NCI-H128 (cell line): ENCODE data around the gene DIRAS1.
A peak's percentile ranks its signal among the peaks of the same experiment; 100 is the strongest.

Experiments
- DNase-seq: peaks from one replicate; lab custom pipeline; 2025; ENCODE audit not compliant: unreplicated experiment; lab: John Stamatoyannopoulos, UW

DIRAS1 gene

DNA sequence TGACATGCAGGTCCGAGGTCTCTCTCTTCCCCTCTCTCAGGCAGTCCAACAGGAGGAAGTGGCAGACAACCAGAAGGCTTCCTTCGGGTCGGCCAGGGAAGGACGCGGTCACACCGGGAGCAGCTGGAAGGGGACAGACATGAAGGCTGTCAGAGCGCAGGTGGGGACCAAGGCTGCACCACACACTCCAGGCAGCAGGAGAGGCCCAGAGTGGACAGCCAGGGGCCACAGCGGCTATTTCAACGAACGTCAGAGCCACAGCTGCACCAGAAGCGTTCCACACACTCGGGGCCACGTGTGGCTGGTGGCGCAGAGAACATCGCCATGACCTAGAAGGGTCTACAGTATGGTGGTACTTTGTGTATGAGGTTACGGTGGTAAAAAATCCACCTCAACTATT lies 34.6 kb upstream of the DIRAS1 start:
- DNase-seq: no peak

DNA sequence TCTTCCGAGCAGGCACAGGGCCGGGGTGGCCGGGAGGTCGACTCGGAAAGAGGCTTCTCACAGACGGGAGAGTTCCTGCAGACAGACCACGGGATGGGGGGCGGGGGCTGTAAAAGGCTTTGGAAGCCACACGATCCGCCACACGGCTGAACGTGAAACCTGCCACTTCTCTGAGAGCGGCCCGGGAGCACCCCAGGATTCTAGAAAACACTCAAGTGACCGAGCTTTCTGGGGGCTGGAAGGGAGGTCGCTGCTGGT lies 34.2 kb upstream of the DIRAS1 start:
- no peak for DNase-seq

DNA sequence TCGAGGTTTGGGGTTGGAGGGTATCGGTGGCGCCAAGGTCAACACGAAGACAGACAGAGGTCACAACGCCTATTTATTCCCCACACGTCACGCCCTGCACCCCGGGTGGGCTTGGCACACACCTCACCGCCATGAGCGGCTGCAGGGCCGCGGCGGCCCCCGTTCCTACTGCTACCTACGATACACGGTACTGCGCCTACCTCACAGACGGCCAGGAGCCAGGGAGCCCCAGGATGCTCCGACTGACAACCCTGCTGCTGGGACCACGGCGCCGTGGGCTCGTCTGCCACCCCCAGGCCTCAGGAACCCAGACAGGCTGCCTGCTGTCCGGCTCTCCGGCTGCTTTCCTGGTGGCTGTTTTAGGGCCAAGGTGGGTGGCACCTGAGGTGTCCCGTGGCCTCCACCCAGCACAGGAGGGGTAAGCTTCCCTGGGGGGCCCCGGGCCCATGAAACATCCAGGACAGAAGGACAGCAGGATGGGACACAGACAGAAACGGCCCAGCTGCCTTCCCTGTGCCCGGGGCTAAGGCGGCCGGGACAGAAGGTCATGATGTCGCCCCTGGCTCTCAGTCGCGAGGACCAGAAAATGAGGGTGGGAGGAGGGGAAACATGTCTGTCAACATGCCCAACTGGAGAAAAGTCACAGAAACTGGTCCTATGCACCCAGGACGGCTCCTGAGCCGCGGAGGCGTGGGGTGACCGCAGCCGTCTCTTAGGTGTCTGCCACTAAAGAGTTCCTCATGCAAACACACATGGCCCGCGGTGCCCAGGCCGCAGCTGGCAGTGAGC lies 33.7 kb upstream of the DIRAS1 start:
- no peak for DNase-seq

DNA sequence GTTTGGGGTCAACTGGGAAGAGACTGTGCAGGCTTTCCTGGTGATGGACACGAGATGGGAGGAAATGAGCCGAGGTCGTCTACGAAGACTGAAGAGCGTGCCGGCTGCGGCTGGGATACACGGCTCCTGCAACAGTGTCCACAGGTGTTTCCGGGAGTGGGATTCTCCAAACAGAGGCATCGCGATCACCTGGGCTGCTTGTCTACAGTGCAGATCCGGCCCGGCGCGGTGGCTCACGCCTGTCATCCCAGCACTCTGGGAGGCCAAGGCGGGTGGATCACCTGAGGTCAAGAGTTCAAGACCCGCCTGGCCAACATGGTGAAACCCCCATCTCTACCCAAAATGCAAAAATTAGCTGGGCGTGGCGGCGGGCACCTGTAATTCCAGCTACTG lies 30.3 kb upstream of the DIRAS1 start:
- no peak for DNase-seq

DNA sequence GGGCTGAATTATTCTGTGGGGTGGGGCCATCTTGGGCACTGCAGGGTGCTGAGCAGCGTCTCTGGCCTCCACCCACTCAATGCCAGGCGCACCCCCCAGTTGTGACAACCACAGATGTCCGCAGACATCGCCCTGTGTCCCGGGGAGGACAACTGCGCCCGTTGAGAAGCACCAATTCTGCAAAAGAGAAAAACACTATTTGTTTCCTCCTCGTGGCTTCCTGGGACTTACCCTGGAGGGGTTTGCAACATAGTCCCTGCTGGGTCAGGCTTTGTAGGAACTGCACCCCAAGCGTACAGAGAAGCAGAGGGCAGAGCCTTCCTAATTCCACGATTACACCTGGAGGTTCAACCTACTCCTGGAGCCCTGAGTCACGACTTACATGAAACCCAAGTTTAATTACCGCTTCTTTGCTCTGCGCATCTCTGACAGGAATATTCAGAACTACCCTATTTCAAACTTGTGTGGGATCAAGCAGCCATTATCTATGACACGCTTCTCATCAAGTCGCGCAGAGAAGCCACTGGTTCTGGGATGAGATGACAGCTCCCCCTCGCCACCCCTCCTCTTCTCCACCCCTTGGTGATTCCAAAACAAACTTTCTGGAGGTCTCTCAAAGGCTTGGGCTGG lies 29.8 kb upstream of the DIRAS1 start:
- no peak for DNase-seq

DNA sequence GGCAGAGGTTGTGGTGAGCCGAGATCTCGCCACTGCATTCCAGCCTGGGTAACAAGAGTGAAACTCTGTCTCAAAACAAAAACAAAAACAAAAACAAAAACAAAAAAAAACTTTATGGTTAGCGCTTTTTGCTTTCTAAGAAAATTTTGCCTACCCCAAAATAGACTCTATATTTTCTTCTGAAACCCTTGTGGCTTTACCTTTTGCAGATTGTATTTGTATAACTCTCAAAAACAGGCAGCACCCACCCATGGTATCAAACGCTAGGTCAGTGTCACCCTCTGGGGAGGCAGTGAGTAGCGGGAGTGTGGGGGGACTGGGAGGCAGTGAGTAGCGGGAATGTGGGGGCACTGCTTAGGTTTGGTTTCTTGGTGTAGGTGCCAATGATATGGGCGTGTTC lies 26.2 kb upstream of the DIRAS1 start:
- DNase-seq: no peak

DNA sequence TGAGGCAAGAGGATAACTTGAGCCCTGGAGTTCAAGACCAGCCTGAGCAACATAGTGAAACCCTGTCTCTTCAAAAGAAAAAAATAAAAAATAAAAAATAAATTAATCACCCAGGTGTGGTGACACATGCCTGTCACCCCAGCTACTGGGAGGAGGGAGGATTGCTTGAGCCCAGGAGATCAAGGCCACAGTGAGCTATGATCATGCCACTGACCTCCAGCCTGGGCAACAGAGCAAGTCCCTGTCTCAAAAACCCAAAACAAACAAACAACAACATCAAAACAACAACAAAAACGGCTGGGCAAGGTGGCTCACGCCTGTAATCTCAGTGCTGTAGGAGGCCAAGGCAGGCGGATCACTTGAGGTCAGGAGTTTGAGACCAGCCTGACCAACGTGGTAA lies 22.9 kb upstream of the DIRAS1 start:
- DNase-seq: no peak

DNA sequence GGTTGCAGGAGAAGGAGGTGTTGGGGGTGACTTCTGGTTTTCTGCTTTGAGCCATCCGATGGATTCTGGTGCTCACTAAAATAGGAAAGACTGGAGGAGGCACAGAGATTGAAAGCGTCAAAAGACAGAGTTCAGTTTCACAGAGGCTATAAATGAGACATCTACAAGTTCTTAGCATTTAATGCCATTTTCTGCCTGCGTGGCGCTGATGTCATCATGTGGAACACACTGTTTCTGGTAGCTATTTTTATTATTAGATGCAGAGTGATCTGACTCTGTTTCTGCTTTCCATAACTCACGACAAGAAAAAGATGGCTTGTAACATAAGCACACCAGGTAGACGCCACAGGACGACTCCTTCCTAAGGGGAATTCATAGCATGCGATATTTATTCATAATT lies 21.9 kb upstream of the DIRAS1 start:
- DNase-seq: no peak

DNA sequence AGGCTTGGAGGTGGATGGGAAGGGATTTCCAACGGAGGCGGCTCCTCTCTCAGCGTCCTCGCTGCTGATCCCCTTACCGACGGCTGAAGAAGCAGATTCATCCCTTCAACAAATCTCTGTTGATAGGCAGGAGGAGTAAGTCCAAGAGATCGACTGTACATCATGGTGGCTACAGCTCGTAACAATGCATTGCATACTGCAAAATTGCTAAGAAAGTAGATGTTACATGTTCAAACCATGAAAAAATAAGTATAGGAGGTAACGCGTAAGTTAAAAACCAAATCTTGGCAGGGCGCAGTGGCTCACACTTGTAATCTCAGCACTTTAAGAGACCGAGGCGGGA lies 19.1 kb upstream of the DIRAS1 start:
- DNase-seq: no peak

DNA sequence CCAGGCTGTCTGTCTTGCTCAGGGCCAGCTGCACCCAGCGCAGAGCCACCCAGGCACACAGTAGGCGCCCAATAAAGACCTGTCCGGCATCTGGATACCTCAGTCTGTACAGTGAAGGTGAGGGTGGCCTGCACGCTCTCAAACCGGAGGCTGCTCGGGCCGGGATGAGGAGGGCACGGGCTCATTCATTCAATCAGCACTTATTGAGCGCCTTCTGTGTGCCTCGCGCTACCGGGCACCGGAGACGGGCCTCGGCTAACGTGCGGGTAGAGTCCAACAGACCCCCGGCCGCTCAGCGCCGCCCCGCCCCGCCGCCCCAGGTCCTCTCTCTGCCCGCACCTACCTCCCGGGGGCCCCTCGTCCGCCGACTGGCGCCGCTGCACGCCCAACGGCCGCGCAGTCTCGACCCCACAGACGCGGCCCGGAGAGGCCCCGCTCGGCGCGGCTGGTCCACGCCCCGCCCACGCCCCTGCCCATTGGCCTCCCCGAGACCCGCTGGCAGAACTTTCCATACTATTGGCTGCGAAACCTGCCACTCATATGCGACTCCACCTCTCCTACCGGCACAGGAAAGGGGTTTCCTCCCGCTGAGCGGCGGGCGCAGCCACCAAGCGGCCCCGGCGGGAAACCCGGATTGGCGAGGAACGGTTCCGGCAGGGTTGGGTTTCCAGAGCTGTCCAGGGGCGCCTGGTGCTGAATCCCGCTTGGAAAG lies 18.6 kb upstream of the DIRAS1 start, which contains the start of gene SLC39A3:
Gene SLC39A3 (minus strand): TSS at position 416 of the 712 bp plus-strand sequence. CDS start 2,760 bp downstream, outside the sequence.
- peak; percentile 96 for DNase-seq

DNA sequence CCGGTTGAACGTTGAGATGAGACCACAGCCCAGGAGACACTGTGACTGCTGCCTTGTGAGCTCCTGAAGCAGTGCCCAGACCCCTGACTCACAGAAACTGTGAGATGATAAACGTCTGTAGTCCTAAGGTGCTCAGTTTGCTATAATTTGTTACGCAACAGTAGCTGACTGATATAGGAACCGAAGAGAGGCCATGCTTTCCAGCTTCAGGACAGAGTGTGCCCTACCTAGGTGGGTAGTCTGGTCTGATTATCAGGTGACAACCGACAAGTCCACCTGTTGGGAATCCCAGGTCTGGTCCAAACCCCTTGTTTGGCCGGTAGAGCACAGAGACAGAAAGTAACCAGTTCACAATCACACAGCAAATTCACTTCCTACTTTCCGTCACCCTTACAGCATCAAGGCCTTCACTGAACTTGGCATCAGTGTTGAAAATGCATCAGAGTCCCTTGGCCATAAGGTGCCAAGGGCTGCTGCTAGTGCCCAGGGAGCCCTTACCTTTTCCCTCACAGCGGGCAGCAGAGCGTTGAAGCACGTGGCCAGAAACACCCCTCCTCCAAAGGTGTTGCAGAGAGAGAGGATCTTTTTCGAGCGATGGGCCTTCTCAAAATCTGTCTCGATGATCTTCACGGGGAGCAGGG lies 15.5 kb upstream of the DIRAS1 start:
- DNase-seq: no peak

DNA sequence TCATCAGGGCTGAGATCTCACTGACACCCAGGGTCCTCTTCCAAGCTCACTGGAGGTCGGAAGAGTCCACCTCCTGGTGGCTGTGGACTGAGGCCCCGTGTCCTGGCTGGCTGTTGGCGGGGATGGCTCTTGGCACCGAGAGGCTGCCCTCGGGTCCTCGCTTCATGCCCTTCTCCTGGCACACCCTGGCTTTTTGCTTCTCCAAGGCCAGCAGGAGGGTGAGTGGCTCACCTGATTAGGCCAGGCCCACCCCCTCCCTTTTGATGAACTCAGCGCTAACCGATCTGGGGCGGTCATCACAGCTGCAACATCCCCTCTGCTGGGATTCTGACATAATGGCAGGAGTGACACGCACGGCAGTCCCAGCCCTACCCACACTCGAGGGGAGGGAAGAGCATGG lies 14.2 kb upstream of the DIRAS1 start:
- DNase-seq: no peak

DNA sequence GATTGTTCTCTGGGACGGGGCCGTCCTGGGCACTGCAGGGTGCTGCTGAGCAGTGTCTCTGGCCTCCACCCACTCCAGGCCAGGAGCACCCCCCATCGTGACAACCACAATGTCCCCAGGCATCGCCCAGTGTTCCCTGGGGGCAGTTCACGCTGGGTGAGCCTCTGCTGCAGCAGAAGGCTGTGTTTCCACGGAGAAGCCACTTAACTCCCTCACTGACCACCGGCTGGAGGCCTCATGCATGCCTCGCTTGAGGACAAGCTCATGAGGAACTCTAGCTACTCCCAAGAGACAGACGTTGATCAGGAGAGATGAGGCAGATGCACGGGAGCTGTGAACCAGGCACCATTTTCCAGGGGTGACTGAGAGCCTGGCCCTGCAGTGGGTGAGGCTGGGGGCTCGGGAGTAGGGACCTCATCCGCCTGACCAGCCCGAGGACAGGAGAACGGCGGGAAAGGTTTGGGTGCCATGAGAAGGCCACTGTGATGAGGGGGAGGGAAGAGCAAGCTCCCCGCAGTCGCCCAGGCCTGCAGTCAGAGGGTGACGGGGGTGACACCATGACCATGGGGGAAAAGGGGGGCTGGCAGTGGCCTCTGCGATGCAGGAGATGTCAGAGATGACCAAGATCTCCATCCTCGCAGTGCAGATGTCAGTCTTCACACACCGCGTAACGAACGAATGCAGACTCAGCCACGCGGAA lies 13.6 kb upstream of the DIRAS1 start:
- DNase-seq: no peak

DNA sequence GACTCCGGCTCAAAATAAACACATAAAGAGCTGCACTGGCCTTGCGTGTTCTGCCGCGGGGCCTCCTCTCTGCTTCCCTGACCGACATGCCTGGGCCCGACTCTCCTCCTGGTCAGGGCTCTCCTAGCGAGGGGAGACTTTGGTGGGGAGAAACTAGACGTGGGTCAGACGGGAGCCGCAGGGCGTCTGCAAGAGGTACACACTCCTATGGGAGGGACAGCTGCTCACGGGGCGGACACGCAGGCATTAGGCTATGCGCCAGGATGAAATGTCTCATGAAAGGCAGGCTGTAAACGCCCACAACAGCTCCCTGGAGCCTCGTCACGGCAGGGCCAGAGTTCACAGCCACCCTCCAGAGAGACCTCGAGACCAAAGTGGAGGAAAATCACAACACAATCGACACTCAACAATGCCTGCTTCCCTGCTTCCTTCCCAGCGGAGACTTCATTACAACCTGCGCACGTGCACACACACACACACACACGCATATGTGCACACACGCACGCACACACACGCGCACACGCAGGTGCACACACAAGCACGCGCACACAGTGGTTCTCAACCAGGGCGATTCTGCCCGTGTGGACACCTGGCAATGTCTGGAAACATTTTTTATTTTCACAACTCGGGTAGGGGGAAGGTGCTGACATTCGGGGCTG lies 12.9 kb upstream of the DIRAS1 start:
- no peak for DNase-seq

DNA sequence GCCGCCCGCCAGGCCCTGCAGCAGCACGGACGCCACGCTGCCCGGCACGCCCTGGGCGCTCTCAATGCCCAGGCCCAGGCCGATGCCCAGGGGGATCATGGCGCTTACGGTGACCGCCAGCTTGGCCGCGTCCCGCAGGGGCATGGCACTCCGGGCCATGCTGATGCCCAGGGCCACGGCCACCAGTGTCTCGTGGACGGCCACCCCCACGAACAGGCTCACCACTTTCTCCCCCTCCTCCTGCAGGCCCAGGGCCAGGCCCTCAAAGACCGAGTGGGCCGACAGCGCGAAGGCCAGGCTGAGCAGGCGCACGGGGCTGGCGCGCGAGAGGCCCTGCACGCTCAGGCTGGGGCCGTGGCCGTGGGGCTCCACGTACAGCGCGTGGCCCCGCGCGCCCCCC lies 11.7 kb upstream of the DIRAS1 start:
- DNase-seq: no peak

DNA sequence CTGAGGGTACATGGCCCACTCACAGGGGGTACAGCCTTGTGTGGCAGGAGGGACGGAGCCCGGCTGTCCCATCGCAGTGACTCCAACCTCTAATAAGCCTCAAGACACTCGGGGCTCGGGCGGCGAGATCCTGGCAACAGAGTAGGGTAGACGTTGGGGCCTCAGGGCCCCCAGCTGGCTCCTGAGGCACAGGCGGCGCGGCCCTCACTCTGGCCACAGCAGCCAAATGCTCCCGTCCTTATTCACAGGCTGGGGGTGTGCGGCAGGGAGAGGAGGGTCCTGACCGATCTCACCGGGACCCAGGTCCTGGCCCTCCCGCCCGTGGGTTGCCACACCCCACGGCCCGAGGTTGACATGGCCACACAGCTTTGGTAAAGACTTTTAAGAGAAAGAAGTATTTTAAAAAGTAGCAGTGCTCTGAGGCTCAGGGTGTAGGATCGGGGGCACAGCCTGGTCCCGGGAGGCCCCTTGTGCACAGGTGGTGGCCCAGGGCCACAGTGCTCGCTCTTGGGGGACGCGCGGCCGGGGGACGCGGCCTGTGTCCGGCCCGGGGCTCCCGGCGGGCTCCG lies 11.1 kb upstream of the DIRAS1 start:
- no peak for DNase-seq

DNA sequence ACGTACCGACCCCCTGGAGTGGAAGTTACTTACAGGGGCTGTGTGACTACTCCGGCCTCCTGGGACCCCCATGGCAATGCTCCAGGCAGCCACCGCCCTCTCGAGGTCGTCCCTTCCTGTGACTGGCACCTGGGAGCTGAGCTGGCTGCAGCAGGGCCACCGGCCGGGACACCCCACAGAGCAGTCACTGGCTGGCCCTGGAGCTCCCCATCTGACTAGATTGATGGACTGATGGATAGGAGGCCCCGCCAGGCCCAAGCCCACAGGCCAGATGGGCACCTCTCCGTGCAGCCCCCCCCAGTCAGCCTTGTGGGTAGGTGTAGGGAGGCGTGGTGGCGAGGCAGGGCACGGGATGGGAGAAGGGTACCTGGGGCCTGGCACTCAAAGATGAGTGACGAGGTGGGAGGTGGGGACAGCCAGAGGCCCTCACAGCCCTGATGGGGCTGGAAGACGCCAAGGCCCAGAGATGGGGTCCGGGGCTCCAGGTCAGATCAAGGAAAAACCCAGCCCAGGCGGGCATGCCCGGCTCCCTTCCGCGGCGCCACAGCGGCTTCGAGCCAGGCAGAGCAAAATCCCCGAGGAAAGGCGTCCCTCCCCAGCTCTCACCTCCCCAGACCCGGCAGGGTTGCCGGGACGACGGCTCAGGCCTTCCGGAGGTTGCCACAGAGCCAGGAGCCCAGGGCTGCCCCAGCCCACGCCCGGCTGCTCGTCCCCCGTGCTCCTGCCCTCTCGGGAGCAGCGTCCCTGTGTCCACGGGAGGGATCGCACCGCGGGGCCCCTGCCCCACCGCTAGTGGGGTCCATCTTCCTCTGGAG lies 10.2 kb upstream of the DIRAS1 start:
- DNase-seq: no peak

DNA sequence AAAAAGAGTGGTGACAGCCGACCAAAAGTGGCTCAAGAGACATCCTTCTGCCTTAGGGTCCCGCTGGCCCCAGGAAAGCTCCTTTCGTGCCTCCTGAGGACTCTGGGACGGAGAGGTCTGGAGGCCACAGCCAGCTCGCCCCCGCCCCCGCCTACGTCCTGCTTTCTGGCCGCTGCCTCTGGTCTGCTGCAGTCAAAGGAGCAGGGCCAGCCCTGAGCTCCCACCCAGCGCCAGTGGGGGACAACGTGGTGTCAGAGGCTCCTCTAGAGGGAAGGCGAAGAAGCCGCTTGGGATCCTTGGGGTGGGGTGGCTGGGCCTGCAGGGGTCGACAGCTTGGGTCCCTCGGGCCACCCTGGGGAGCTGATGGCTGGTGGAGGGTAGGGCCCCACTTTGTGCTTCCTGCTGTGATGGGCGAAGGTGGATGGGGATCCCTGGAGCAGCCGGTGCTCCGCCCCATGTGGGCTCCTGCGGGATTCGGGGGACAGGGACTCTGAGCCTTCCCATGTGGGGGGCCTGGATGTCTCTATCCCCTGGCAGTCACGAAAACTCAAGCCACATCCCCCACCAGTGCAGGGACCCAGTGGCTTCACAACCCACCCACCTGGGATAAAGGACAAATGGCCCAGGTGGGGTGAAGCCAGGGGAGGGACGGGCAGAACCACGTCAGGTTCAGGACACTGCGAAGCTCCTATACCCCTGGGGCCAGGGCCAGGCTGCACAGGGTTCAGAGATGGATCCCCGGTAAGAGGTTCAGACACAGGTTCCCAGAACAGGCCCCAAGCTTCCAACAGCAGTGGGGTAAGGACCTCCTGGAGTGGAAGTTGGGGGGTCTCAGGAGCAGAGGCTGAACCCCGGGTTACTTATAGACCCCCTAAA lies 9.0 kb upstream of the DIRAS1 start:
- no peak for DNase-seq
